Parathyroid adenoma (tissue), 2 donors: ENCODE results near the gene BCL10.

ENCODE experiments used
- H2AFZ ChIP-seq: fragments of 300-600 bp; sonication (generic); one replicate; pipeline ENCODE4 v1.7.0; 2017; ENCODE audit warnings: antibody characterized with exemption, mild to moderate bottlenecking
- H3K27ac ChIP-seq: fragments of 300-600 bp; sonication (generic); one replicate; pipeline ENCODE4 v1.7.0; 2017
- H3K27me3 ChIP-seq: fragments of 300-600 bp; sonication (generic); one replicate; pipeline ENCODE4 v1.7.0; 2017; ENCODE audit warnings: low read length; ENCODE audit not compliant: control insufficient read depth, insufficient read depth
- H3K36me3 ChIP-seq: fragments of 300-600 bp; sonication (generic); one replicate; pipeline ENCODE4 v1.7.0; 2017; ENCODE audit warnings: low read length; ENCODE audit not compliant: control insufficient read depth, insufficient read depth
- H3K4me1 ChIP-seq: fragments of 300-600 bp; sonication (generic); one replicate; pipeline ENCODE4 v1.7.0; 2017; ENCODE audit warnings: control low read depth
- H3K4me2 ChIP-seq: fragments of 300-600 bp; sonication (generic); one replicate; pipeline ENCODE4 v1.7.0; 2017; ENCODE audit warnings: low read length
- H3K4me3 ChIP-seq: fragments of 300-600 bp; sonication (generic); one replicate; pipeline ENCODE4 v1.7.0; 2017; ENCODE audit warnings: low read depth, low read length
- H3K79me2 ChIP-seq: fragments of 300-600 bp; sonication (generic); one replicate; pipeline ENCODE4 v1.7.0; 2017; ENCODE audit warnings: control low read depth
- H3K9ac ChIP-seq: fragments of 300-600 bp; sonication (generic); one replicate; pipeline ENCODE4 v1.7.0; 2017; ENCODE audit warnings: mild to moderate bottlenecking
- H3K9me3 ChIP-seq: fragments of 300-600 bp; sonication (generic); one replicate; pipeline ENCODE4 v1.7.0; 2017; ENCODE audit warnings: low read length; ENCODE audit not compliant: control insufficient read depth
- CTCF ChIP-seq: fragments of 300-600 bp; sonication (generic); IDR thresholded peaks from one replicate; pipeline ENCODE4 v1.7.0; 2017; ENCODE audit warnings: antibody characterized with exemption, mild to moderate bottlenecking
- donor health status: primary hyperparathyroidism.

BCL10 gene

DNA sequence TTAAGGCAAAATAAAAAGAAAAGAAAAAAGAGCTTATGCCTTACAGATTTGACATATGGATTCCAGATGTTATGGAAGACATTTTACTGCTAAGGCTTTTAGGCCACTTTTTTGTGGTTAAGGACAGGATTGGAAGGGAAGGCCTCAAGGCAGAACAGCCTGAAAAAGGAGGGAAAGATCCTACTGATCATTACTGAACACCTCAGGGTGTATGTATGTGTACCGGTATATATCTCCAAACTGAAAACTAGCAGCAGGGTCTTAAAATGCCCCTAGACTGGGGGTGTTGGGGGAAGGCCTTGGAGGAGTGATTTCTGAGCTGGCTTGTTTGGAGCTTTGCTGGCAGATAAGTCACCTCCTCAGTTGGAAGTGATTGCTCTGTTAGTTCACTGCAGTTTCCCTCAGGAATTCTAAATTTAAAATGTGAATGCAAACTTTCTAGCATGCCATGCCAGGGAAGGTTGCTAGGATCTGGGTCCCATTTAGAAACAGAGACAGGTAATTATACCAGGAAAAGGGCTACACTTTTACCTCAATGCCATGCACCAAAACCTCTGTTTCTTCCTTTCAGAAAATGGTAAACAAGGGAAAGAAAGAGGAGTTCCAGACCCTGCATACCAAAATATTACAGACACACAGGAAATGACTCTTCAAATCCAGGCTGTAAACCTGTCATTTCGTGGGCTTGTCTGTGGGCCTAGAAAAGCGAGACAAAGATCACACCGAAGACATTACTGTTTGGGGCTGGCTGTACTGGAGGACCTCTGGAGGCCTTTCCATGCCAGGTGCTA, 32.0 kb downstream of the BCL10 start:
- H3K79me2 ChIP-seq = no peaks in the 10 kb centered on the region
- no peak overlapping the region for H3K4me3 ChIP-seq
- H3K27me3 ChIP-seq = no peaks in the 10 kb centered on the region
- no peak overlapping the region for H2AFZ ChIP-seq
- TF ChIP-seq CTCF = no peak
- no peaks in the 10 kb centered on the region for H3K9me3 ChIP-seq
- no peak overlapping the region for H3K4me2 ChIP-seq
- no peak overlapping the region for H3K27ac ChIP-seq
- no peaks in the 10 kb centered on the region for H3K36me3 ChIP-seq
- no peak overlapping the region for H3K9ac ChIP-seq
- no peaks in the 10 kb centered on the region for H3K4me1 ChIP-seq

GRCh38 chr1:85243372-85243771, 33.1 kb downstream of the BCL10 start:
- H3K36me3 ChIP-seq = no peaks in the 10 kb centered on the region
- no peak overlapping the region for H3K9ac ChIP-seq
- no peaks in the 10 kb centered on the region for H3K79me2 ChIP-seq
- no peak overlapping the region for H3K4me3 ChIP-seq
- H3K4me2 ChIP-seq = no peak overlapping the region
- no peaks in the 10 kb centered on the region for H3K9me3 ChIP-seq
- no peak for TF ChIP-seq CTCF
- H3K27me3 ChIP-seq = no peaks in the 10 kb centered on the region
- no peak overlapping the region for H3K27ac ChIP-seq
- no peak overlapping the region for H2AFZ ChIP-seq
- H3K4me1 ChIP-seq = no peaks in the 10 kb centered on the region

- no peak overlapping the region for H3K27ac ChIP-seq
Observed at GRCh38 chr1:85240643-85241042, 35.8 kb downstream of the BCL10 start.

DNA sequence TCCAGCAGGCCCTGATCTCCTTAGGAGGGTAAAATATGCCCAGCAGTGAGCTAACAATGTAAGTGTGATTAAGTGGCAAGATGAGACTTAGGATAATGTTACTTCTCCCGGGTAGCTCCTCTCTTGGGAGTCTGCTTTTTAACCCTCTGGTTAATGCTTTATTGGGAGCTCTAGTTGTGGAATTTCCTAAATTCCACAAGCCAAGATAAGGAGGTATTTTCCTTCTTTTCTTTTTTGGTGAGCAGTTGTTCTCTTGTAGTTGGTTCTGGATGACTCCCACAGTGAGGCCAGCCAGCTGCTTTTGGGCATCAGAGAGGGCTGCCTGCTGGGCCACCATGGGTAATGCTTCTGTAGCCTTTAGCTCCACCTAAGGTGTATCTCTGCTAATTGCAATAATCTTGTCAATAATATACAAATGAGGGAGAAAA, 36.2 kb downstream of the BCL10 start:
- H3K9me3 ChIP-seq = no peaks in the 10 kb centered on the region
- H3K27ac ChIP-seq = no peak overlapping the region
- H3K4me2 ChIP-seq = no peak overlapping the region
- H3K4me3 ChIP-seq = no peak overlapping the region
- H3K9ac ChIP-seq = no peak overlapping the region
- TF ChIP-seq CTCF = peak; percentile 14
- H2AFZ ChIP-seq = peak overlapping the region; percentile 50
- H3K4me1 ChIP-seq = no peaks in the 10 kb centered on the region
- H3K79me2 ChIP-seq = no peaks in the 10 kb centered on the region
- no peaks in the 10 kb centered on the region for H3K27me3 ChIP-seq
- no peaks in the 10 kb centered on the region for H3K36me3 ChIP-seq

More at GRCh38 chr1:85240643-85241042, 35.8 kb downstream of the BCL10 start:
- no peaks in the 10 kb centered on the region for H3K9me3 ChIP-seq
- no peaks in the 10 kb centered on the region for H3K79me2 ChIP-seq
- H3K4me1 ChIP-seq = no peaks in the 10 kb centered on the region
- H3K9ac ChIP-seq = no peak overlapping the region
- no peaks in the 10 kb centered on the region for H3K36me3 ChIP-seq
- no peak overlapping the region for H3K4me2 ChIP-seq
- H3K4me3 ChIP-seq = no peak overlapping the region
- H3K27me3 ChIP-seq = no peaks in the 10 kb centered on the region
- peak overlapping the region; percentile 50 for H2AFZ ChIP-seq
- TF ChIP-seq CTCF = no peak

DNA sequence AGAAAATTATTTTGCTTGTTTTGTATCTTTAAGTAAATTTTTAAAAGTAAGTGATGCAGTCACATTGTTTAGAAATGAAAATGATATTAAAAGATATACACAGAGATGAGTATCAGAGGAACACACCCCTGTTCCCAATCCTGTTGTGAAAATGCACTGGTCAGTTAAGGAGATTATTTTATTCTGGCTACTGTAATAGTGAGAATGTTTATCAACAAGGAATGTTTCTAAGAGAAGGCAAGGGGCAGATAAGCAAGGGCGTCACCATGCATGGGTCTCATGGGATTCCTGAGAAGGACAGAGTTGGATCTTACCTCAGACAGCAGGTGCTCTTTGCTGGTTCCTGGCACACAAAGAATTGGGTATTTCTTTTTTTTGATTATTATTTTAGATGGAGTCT, 38.8 kb downstream of the BCL10 start:
- no peaks in the 10 kb centered on the region for H3K36me3 ChIP-seq
- no peak overlapping the region for H3K27ac ChIP-seq
- H3K79me2 ChIP-seq = no peaks in the 10 kb centered on the region
- no peak for TF ChIP-seq CTCF
- no peak overlapping the region for H3K4me2 ChIP-seq
- H3K27me3 ChIP-seq = no peaks in the 10 kb centered on the region
- no peaks in the 10 kb centered on the region for H3K9me3 ChIP-seq
- no peaks in the 10 kb centered on the region for H3K4me1 ChIP-seq
- H2AFZ ChIP-seq = no peak overlapping the region
- no peak overlapping the region for H3K9ac ChIP-seq
- H3K4me3 ChIP-seq = no peak overlapping the region
